Skeletal muscle tissue (tissue), 4 donors: ENCODE measurements around the gene MRPL23. TPM values are rescaled to one million over a fixed set of nuclear protein-coding genes. Genes with fewer than 3 reads are reported as not detected.

Experiments
- H3K27ac ChIP-seq: one replicate; pipeline ENCODE4 v1.7.0; 2013; ENCODE audit warnings: mild to moderate bottlenecking, low read depth, low read length, inconsistent platforms
- H3K27me3 ChIP-seq, 3 donors: one replicate each; pipeline ENCODE4 v1.7.0; 2013; ENCODE audit warnings: low read length in 3 of 3; ENCODE audit not compliant: control insufficient read depth in 3 of 3, insufficient read depth in 3 of 3
- H3K36me3 ChIP-seq, 3 donors: one replicate each; pipeline ENCODE4 v1.7.0; 2013; ENCODE audit warnings: low read length in 3 of 3; ENCODE audit not compliant: control insufficient read depth in 3 of 3, insufficient read depth in 3 of 3
- H3K4me1 ChIP-seq, 3 donors: one replicate each; pipeline ENCODE4 v1.7.0; 2013; ENCODE audit warnings: low read length in 3 of 3, mild to moderate bottlenecking in 3 of 3; ENCODE audit not compliant: control insufficient read depth in 3 of 3, insufficient read depth in 3 of 3
- H3K4me3 ChIP-seq, 3 donors: one replicate each; pipeline ENCODE4 v1.7.0; 2013; ENCODE audit warnings: low read length in 3 of 3
- H3K9ac ChIP-seq, 3 donors: one replicate each; pipeline ENCODE4 v1.7.0; 2013; ENCODE audit warnings: low read length in 3 of 3, mild to moderate bottlenecking in 3 of 3, moderate library complexity in 2 of 3, low read depth in 1 of 3
- H3K9me3 ChIP-seq, 3 donors: one replicate each; pipeline ENCODE4 v1.7.0; 2013; ENCODE audit warnings: low read length in 3 of 3; ENCODE audit not compliant: control insufficient read depth in 3 of 3
- total RNA-seq: library from RNA; depleted of rRNA; stranded (reverse); fragments of >200 nt; gene quantifications from one replicate; pipeline ENCODE4 v1.2.3, GENCODE V29; 2014
- donor health status: Osteomylitis.

The MRPL23 gene
- total RNA-seq, 1 donor from 2014 or later, result 12.0 TPM

DNA sequence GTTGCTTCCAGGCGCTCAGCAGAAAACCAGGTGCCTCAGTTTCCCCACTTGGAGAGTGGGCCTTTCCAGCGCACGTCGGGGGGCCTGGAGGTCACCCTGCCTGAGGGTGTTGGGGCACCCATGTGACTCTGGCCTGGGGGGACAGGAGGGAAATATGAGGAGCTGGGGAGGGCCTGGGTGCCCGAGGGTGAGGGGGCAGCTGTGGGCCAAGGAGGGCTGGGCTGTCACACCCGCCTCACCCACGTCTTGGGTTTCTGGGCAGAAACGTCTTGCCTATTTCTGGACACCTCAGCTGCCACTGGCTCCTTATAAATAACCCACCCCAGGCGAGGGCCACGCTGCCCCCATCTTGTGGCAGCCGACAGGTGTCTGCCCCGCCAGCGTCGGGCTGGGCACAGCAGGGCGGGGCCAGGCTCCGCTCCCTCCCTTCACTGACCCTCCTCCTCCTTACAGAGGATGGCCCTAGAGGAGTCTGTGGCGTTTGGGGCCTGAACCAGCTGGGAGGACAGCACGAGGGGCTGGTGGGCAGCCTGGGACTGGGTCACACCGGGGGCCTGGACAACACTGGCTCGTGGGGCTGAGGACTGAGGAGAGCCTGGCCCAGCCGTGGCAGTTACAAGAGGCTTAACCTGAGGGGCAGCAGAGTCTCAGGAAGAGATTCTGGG lies 26.1 kb upstream of the MRPL23 start:
- Histone ChIP-seq H3K9me3 (no peaks in the 10 kb centered on the region), H3K27me3 (no peaks in the 10 kb centered on the region), H3K27ac (peak overlapping the region; percentile 95), H3K36me3 (peaks cover 2 to 19% (median 10%) of the 10 kb centered on the region in 3 donors), H3K9ac (peak overlapping the region; percentile 67 to 82 (median 82)), H3K4me3 (peak overlapping the region; percentile 65 to 80 (median 67)), H3K4me1 (peaks cover 79 to 88% (median 88%) of the 10 kb centered on the region in 3 donors)

DNA sequence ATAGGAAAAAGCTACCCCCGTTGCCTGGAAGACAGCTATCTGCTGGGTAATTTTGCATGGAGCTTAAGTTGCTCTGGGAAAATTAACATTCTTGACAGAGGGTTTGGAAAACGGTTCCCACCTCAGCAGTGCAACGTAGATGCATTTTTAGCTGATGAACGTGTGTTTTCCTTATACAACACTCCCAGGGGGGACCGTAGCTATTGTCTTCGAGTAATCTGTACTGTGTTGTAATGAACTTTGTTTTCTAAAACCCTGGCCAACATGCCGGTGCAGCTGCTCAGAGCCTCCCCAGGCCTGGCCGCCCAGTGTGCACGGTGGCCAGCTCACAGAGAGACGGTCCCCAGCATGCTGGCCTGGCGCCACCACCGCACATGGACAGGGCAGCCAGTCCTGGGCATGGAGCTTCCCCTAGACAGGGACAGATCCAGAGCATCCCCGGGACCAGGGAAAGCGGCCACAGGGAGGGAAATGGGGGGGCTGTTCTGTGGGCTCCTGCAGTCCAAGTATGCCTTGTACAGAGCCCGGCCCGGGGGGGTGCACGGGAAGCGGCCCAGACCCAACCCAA lies 25.5 kb upstream of the MRPL23 start:
- H3K27me3 ChIP-seq, result no peaks in the 10 kb centered on the region
- H3K4me3 ChIP-seq, result peak overlapping the region; percentile 65 to 80 (median 67)
- peak overlapping the region; percentile 67 to 82 (median 82) for H3K9ac ChIP-seq
- H3K36me3 ChIP-seq, result peaks cover 8 to 21% (median 16%) of the 10 kb centered on the region in 3 donors
- no peaks in the 10 kb centered on the region for H3K9me3 ChIP-seq
- peaks cover 77 to 88% (median 87%) of the 10 kb centered on the region in 3 donors for H3K4me1 ChIP-seq
- H3K27ac ChIP-seq, result peak overlapping the region; percentile 95

DNA sequence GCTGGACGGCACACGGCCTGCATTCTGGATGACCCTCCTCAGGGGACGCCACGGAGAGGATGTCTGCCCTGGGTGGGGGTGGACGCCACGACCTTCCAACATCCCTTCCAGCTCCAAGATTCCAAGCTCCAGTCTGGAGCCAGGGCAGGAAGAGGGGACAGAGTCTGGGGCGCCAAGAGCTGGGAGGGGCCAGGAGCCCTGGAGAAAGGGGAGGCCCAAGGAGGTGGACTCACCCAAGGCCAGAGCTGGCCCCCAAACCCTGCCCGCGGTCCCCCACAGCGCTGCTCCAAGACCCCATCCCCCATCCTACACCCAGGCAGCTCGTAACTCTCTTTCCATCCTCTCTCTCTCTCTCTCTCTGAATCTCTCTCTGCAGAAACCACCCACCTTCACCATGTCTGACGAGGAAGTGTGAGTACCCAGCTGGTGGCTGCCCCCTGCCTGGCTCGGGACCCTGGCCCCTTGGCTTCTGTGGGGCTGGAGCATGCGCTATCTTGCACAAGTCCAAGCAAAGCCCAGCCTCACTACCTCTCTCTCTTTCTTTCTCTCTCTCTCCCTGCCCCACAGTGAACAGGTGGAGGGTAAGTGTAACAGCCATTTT lies 24.6 kb upstream of the MRPL23 start:
- H3K9ac ChIP-seq, result peak overlapping the region; percentile 67 to 82 (median 82)
- H3K27me3 ChIP-seq, result no peaks in the 10 kb centered on the region
- H3K4me1 ChIP-seq, result peaks cover 78 to 88% (median 87%) of the 10 kb centered on the region in 3 donors
- no peaks in the 10 kb centered on the region for H3K9me3 ChIP-seq
- peak overlapping the region; percentile 95 for H3K27ac ChIP-seq
- H3K4me3 ChIP-seq, result peak overlapping the region; percentile 65 to 80 (median 67)
- H3K36me3 ChIP-seq, result peaks cover 10 to 26% (median 22%) of the 10 kb centered on the region in 3 donors

DNA sequence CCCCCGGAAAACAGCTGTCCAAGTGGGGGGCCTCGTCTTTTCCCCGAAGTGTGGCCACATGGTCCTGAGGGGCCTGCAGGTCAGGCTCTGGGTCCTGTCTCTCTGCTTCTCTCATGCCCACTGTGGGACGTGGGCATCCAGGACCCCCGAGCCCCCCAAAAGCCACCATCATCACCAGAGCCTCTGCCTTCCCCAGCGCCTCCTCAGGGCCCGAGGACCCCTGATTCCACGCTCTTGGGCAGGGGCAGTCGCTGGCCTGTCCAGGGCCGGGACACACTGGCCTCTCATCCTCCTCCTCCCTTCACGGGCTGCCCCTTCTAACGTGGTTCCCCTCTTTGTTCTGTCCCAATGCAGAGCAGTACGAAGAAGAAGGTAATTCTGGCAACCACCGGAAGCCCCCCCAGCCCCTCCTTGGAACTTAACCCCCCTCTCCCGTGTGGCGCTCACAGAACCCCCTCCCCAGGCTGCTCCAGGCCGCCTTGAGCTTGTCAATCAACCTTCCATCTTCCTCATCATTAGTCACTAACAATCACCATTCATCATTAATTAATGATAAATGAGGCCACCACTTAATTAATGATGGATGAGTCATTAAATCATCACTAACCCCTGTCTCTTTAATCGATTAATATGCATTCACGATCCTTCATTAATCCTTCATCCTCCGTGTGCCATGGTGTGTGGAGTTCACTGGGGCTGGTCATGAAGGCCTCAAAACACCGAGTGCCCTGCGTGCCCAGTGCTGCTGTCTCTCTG lies 23.8 kb upstream of the MRPL23 start:
- Histone ChIP-seq H3K27me3 (no peaks in the 10 kb centered on the region), H3K27ac (peak overlapping the region; percentile 95), H3K9ac (peak overlapping the region; percentile 57 to 82 (median 67)), H3K36me3 (peaks cover 11 to 28% (median 22%) of the 10 kb centered on the region in 3 donors), H3K9me3 (no peaks in the 10 kb centered on the region), H3K4me3 (peak overlapping the region; percentile 65 to 80 (median 65)), H3K4me1 (peaks cover 78 to 88% (median 86%) of the 10 kb centered on the region in 3 donors)

DNA sequence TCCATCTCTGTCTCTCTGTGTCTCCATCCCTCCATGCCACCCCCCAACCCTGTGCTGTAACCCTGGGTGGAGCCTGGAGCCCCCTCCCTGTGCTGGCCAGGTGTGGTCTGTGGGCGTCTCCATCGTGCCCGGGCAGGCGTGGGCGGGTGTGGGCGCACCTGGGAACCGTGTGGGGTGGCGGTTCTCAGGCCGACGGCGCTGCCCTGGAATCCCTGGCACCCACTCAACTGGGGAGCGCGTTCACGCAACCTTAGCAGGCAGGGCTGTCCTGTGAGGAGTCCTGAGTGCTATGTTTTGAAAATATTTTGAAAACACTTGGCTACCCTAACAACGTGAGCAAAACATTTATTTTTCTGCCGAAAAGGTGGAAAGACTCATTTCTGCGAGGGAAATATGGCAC lies 23.0 kb upstream of the MRPL23 start:
- peak overlapping the region; percentile 40 to 67 (median 57) for H3K9ac ChIP-seq
- peak overlapping the region; percentile 95 for H3K27ac ChIP-seq
- peaks cover 75 to 89% (median 81%) of the 10 kb centered on the region in 3 donors for H3K4me1 ChIP-seq
- H3K4me3 ChIP-seq, result peak overlapping the region; percentile 13 to 80 (median 65)
- no peaks in the 10 kb centered on the region for H3K27me3 ChIP-seq
- no peaks in the 10 kb centered on the region for H3K9me3 ChIP-seq
- H3K36me3 ChIP-seq, result peaks cover 11 to 28% (median 25%) of the 10 kb centered on the region in 3 donors

DNA sequence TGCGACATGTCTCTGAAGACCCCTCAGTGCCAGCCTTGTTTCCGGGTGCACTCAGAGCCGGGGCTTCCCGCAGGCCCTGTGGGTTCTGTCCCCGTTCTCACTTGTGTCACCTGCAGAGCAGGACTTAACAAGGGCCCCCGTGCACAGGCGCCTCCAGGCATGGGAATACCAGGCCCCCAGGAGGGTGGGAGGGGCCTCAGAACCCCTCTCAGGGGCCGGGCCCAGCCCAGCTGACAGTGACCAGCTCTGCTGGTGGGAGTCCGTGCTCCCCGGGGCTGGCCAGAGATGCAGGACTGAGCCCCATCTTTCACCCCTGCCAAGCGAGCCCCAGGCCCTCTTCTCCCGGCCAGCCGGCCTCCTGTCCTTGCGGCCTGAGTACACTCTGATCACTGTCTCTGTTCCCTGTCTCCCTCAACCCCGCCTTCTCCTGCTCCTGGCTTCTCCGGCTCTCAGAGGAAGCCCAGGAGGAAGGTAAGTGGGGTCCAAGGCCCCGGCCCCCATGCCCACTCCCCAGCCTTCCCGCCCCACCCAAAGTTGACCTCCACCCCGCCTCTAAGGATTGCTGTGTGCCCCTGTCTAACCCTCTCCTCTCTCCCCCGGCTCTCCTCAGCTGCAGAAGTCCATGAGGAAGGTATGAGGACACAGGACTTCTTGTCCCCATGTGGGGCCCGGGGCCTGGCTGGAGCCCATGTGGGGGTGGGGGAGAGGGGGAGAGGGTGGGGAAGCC lies 22.3 kb upstream of the MRPL23 start:
- H3K9ac ChIP-seq, result peak overlapping the region in 2 of 3 donors; percentile 50 to 57
- no peaks in the 10 kb centered on the region for H3K9me3 ChIP-seq
- H3K27ac ChIP-seq, result peak overlapping the region; percentile 95
- peaks cover 75 to 90% (median 79%) of the 10 kb centered on the region in 3 donors for H3K4me1 ChIP-seq
- peak overlapping the region in 1 of 3 donors; percentile 80 for H3K4me3 ChIP-seq
- H3K36me3 ChIP-seq, result peaks cover 11 to 29% (median 28%) of the 10 kb centered on the region in 3 donors
- H3K27me3 ChIP-seq, result no peaks in the 10 kb centered on the region

DNA sequence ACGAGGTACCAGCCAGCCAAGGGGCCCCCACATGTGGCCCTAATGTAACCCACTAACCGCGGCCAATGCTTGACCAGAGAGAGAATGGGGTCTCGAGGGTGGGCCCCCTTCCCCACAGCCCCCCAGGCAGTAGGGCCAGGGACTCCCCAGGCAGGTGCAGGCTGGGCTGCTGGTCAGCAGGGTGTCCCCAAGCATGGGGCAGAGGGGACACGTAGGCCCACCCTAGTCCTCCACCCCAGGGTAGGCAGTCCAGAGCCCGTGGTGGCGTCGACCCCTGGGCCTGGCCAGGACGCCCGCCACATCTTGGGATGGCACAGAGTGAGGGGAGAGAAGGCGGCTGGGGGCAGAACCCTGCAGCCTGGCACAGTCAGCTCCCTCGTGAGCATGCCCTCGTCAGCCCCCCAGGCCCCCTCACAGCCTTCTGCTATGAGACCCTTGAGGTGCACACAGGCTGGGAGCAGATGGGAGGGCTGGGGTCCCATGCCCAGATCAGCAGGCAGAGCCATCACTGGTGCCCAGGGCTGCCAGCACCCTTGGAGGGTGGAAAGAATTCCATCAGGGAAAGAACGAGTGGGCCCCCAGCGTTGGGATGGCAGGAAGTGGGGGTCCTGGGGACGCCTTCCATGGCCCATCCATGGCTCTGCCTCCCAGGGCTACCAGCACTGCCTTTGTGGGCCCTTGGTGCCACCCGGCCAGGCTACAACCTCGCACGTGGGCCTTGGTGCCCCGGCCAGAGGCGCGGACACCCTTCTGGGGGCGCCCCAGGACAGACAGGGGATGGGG lies 21.6 kb upstream of the MRPL23 start:
- Histone ChIP-seq H3K4me3 (peak overlapping the region in 1 of 3 donors; percentile 43), H3K36me3 (peaks cover 11 to 32% (median 30%) of the 10 kb centered on the region in 3 donors), H3K27ac (peak overlapping the region; percentile 95), H3K27me3 (no peaks in the 10 kb centered on the region), H3K9me3 (no peaks in the 10 kb centered on the region), H3K4me1 (peaks cover 75 to 92% (median 86%) of the 10 kb centered on the region in 3 donors), H3K9ac (peak overlapping the region in 2 of 3 donors; percentile 33 to 38)

DNA sequence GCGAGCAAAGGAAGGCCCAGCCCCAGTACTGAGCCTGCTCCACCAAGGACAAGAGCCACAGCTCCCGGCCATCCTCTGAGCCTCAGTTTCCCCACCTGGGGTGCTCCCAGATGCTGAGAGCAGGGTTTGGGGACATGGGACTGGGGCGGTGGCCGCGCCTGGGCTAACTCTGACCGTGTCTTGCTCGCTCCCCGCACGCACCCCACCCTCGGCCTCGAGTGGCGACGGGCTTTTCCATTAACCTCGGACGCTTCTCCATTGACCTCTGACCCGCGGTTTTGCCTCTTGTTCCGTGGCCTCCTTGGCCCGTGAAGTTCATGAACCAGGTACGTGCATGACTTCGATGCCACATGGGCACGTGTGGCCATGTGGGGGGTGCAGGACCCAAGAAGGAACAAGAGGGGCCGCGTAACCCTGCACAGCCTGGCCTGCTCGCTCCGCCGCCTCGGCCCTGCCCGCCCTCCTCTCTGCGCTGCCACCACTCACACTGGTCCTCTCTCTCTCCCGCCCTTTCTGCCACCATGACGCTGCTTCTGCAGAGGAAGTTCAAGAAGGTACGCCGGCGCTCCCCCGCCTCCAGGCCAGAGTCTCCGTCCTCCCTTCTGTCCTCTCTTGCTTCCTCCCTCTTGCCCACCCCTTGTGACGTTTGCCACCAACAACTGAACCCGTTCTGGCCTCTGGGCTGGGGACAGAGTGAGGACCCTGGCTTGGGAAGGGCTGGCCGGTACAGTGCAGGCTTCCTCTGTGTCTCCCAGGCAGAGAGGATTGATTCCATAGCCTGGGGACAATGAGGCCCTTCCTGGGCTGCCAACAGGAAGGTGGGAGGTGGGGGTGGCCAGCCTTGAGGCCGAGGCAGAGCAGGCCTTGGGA lies 20.7 kb upstream of the MRPL23 start:
- Histone ChIP-seq H3K9ac (peak overlapping the region; percentile 12 to 64 (median 53)), H3K27ac (peak overlapping the region; percentile 95), H3K36me3 (peaks cover 11 to 37% (median 32%) of the 10 kb centered on the region in 3 donors), H3K4me3 (peak overlapping the region in 2 of 3 donors; percentile 29 to 43), H3K4me1 (peaks cover 68 to 91% (median 82%) of the 10 kb centered on the region in 3 donors), H3K9me3 (no peaks in the 10 kb centered on the region), H3K27me3 (no peaks in the 10 kb centered on the region)
